GM19452 (cell line): ENCODE data around the gene SLC5A6.
A peak's percentile ranks its signal among the peaks of the same experiment; 100 is the strongest.

ENCODE experiments used
- ATAC-seq: cut with Tn5 transposase; IDR thresholded peaks from one replicate; pipeline ENCODE4 v1.9.1; 2021; ENCODE audit not compliant: unreplicated experiment

Gene SLC5A6

GRCh38 chr2:27211943-27212625, at the start of gene SLC5A6, which contains the start of gene ATRAID:
Gene SLC5A6 (minus strand): TSS chr2:27212268. CDS start chr2:27207650, 4,618 bp downstream.
Gene ATRAID (plus strand): TSS chr2:27212041. CDS start chr2:27212369, 328 bp downstream.
- ATAC-seq = peak; percentile 80

GRCh38 chr2:27261241-27261925, 49.3 kb upstream of the SLC5A6 start:
- ATAC-seq = no peak

- no peak for ATAC-seq
Measured at GRCh38 chr2:27258051-27258450, 46.0 kb upstream of the SLC5A6 start.

GRCh38 chr2:27256855-27257454, 44.9 kb upstream of the SLC5A6 start:
- no peak for ATAC-seq

GRCh38 chr2:27255660-27256059, 43.6 kb upstream of the SLC5A6 start:
- no peak for ATAC-seq

GRCh38 chr2:27255187-27255586, 43.1 kb upstream of the SLC5A6 start:
- ATAC-seq = no peak

GRCh38 chr2:27251766-27252165, 39.7 kb upstream of the SLC5A6 start:
- ATAC-seq = no peak

- ATAC-seq = no peak
Measured at GRCh38 chr2:27250652-27251379, 38.7 kb upstream of the SLC5A6 start.

GRCh38 chr2:27249891-27250651, 38.0 kb upstream of the SLC5A6 start:
- no peak for ATAC-seq

- no peak for ATAC-seq
Measured at GRCh38 chr2:27249159-27249890, 37.3 kb upstream of the SLC5A6 start.

- no peak for ATAC-seq
Measured at GRCh38 chr2:27247893-27248292, 35.8 kb upstream of the SLC5A6 start.

- no peak for ATAC-seq
Measured at GRCh38 chr2:27245626-27246025, 33.6 kb upstream of the SLC5A6 start.

- ATAC-seq = no peak
Measured at GRCh38 chr2:27245116-27245515, 33.0 kb upstream of the SLC5A6 start.

GRCh38 chr2:27243391-27244130, 31.5 kb upstream of the SLC5A6 start:
- no peak for ATAC-seq

- ATAC-seq = no peak
Measured at GRCh38 chr2:27242614-27242951, 30.5 kb upstream of the SLC5A6 start.

GRCh38 chr2:27241761-27242613, 29.9 kb upstream of the SLC5A6 start:
- ATAC-seq = no peak

- ATAC-seq = no peak
Measured at GRCh38 chr2:27240406-27240805, 28.3 kb upstream of the SLC5A6 start.

GRCh38 chr2:27238976-27239375, 26.9 kb upstream of the SLC5A6 start:
- no peak for ATAC-seq
